Measurements from ENCODE around the gene FAM241A. TPM values are rescaled to one million over a fixed set of nuclear protein-coding genes. Genes with fewer than 3 reads are reported as not detected.

The FAM241A gene
- polyA plus RNA-seq, 3 donors = 1.8 to 5.5 (median 4.8) TPM

DNA sequence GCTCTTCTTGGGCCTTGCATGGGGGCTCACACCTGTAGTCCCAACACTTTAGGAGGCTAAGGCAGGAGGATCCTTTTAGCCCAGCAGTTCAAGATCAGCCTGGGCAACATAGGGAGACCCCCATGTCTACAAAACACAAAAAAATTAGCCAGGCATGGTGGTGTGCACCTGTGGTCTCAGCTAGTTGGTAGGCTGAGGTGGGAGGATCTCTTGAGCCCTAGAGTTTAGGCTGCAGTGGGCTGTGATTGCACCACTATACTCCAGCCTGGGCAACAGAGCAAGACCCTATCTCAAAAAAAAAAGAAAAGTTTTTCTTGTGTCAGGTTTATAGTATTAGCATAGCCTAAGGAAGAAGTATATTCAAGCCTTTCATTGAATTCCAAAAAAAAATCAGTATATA lies 30.8 kb upstream of the FAM241A start:
- DNase-seq = no peak
- TF ChIP-seq, protein P1, sequence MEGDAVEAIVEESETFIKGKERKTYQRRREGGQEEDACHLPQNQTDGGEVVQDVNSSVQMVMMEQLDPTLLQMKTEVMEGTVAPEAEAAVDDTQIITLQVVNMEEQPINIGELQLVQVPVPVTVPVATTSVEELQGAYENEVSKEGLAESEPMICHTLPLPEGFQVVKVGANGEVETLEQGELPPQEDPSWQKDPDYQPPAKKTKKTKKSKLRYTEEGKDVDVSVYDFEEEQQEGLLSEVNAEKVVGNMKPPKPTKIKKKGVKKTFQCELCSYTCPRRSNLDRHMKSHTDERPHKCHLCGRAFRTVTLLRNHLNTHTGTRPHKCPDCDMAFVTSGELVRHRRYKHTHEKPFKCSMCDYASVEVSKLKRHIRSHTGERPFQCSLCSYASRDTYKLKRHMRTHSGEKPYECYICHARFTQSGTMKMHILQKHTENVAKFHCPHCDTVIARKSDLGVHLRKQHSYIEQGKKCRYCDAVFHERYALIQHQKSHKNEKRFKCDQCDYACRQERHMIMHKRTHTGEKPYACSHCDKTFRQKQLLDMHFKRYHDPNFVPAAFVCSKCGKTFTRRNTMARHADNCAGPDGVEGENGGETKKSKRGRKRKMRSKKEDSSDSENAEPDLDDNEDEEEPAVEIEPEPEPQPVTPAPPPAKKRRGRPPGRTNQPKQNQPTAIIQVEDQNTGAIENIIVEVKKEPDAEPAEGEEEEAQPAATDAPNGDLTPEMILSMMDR (IDR thresholded peaks at IDR 0.05) = no peak

DNA sequence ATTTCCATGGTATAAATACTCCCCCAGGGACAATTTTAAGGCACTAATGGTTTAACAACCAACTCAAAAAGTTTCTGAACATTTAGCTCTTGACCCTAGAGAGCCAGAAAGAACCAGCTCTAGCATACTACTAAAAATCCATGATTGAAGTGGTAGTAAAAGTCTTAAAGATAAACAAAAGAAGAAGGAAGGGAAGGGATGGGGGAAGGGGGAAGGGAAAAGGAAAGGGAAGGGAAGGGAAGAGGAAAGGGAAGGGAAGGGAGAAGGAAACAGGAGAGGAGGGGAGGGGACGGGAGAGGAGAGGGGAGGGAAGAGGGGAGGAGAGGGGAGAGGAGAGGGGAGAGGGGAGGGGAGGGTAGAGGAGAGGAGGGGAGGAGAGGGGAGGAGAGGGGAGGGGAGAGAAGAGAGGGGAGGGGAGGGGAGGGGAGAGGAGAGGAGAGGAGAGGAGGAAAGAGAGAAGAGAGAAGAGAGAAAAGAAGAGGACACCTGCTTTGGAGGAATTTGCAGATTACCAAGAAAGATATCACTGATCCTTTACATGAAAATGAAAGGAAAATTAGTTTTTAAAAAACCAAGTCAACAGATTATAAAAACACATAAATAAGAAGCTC lies 26.4 kb upstream of the FAM241A start:
- no peaks in the 10 kb centered on the region for H3K9me3 ChIP-seq (replicated peaks in 1 of 2; ENCODE audit: control insufficient read depth in 1 of 2, insufficient read depth in 1 of 2, low read length in 2 of 2)
- no peak for DNase-seq
- H3K27me3 Mint-ChIP-seq (ENCODE audit: low read depth in 3 of 3) = peaks cover 0 to 6% (median 0%) of the 10 kb centered on the region in 3 donors
- no peak overlapping the region for H3K9ac ChIP-seq (ENCODE audit: insufficient read depth, low read length, poor library complexity, severe bottlenecking)
- H3K27ac Mint-ChIP-seq = no peak overlapping the region
- no peaks in the 10 kb centered on the region for H3K27me3 ChIP-seq (ENCODE audit: control insufficient read depth in 2 of 2, insufficient read depth in 2 of 2, low read length in 2 of 2)
- TF ChIP-seq, protein P1 (IDR thresholded peaks at IDR 0.05) = no peak
- H3K4me3 Mint-ChIP-seq = no peak overlapping the region
- no peak overlapping the region for H3K4me3 ChIP-seq (replicated peaks in 1 of 3; ENCODE audit: low read depth in 2 of 3, low read length in 3 of 3)
- peaks cover 4% of the 10 kb centered on the region for H3K4me1 Mint-ChIP-seq
- H3K27ac ChIP-seq (ENCODE audit: low read depth in 1 of 2, low read length in 2 of 2) = no peak overlapping the region
- no peaks in the 10 kb centered on the region for H3K79me2 ChIP-seq (ENCODE audit: insufficient read depth, low read length)
- no peaks in the 10 kb centered on the region for H3K36me3 ChIP-seq (replicated peaks in 1 of 2; ENCODE audit: control insufficient read depth in 1 of 2, insufficient read depth in 2 of 2, low read length in 2 of 2)
- peaks cover 0 to 2% of the 10 kb centered on the region in 2 donors for H3K4me1 ChIP-seq (ENCODE audit: control insufficient read depth in 1 of 2, insufficient read depth in 2 of 2, low read length in 2 of 2)
- H3K36me3 Mint-ChIP-seq = no peaks in the 10 kb centered on the region
- no peak overlapping the region for H2AFZ ChIP-seq (ENCODE audit: insufficient read depth, low read depth, low read length, poor library complexity, severe bottlenecking)
- intact Hi-C loops (cut with micrococcal nuclease) = no loop called here
- WGBS (ENCODE audit: insufficient coverage) = no CpG with 5 or more reads among the region's 1 CpG
- no peaks in the 10 kb centered on the region for H4K20me1 ChIP-seq (ENCODE audit: insufficient read depth, low read length)
- H3K4me2 ChIP-seq (replicated peaks; ENCODE audit: extremely low read depth, low read length, poor library complexity, severe bottlenecking) = no peak overlapping the region
- peaks cover 0 to 6% (median 0%) of the 10 kb centered on the region in 7 donors for H3K9me3 Mint-ChIP-seq

More for the DNA sequence above, 30.8 kb upstream of the FAM241A start:
- Histone ChIP-seq H3K27ac (ENCODE audit: low read depth in 1 of 2, low read length in 2 of 2) (no peak overlapping the region), H4K20me1 (ENCODE audit: insufficient read depth, low read length) (no peaks in the 10 kb centered on the region), H3K4me3 (replicated peaks in 1 of 3; ENCODE audit: low read depth in 2 of 3, low read length in 3 of 3) (no peak overlapping the region), H3K9me3 (replicated peaks in 1 of 2; ENCODE audit: control insufficient read depth in 1 of 2, insufficient read depth in 1 of 2, low read length in 2 of 2) (no peaks in the 10 kb centered on the region), H2AFZ (ENCODE audit: insufficient read depth, low read depth, low read length, poor library complexity, severe bottlenecking) (no peak overlapping the region), H3K4me1 (ENCODE audit: control insufficient read depth in 1 of 2, insufficient read depth in 2 of 2, low read length in 2 of 2) (peaks cover 17 to 23% of the 10 kb centered on the region in 2 donors), H3K27me3 (ENCODE audit: control insufficient read depth in 2 of 2, insufficient read depth in 2 of 2, low read length in 2 of 2) (no peaks in the 10 kb centered on the region), H3K4me2 (replicated peaks; ENCODE audit: extremely low read depth, low read length, poor library complexity, severe bottlenecking) (no peak overlapping the region), H3K9ac (ENCODE audit: insufficient read depth, low read length, poor library complexity, severe bottlenecking) (no peak overlapping the region), H3K36me3 (replicated peaks in 1 of 2; ENCODE audit: control insufficient read depth in 1 of 2, insufficient read depth in 2 of 2, low read length in 2 of 2) (no peaks in the 10 kb centered on the region), H3K79me2 (ENCODE audit: insufficient read depth, low read length) (no peaks in the 10 kb centered on the region)
- H3K4me1 Mint-ChIP-seq = peaks cover 24% of the 10 kb centered on the region
- no peaks in the 10 kb centered on the region for H3K36me3 Mint-ChIP-seq
- H3K27ac Mint-ChIP-seq = no peak overlapping the region
- H3K27me3 Mint-ChIP-seq (ENCODE audit: low read depth in 3 of 3) = peaks cover 0 to 5% (median 0%) of the 10 kb centered on the region in 3 donors
- H3K4me3 Mint-ChIP-seq = no peak overlapping the region
- intact Hi-C loops (cut with micrococcal nuclease) = no loop called here
- no peaks in the 10 kb centered on the region for H3K9me3 Mint-ChIP-seq

Data from CD14-positive monocyte (primary cell).